Iris pigment epithelial cell (primary cell): ENCODE results near the gene NHP2.

Experiments used
- DNase-seq: peaks from one replicate; pipeline ENCODE4 v3.0.0-alpha.2; 2011; ENCODE audit warnings: low read depth

The NHP2 gene

GRCh38 chr5:178114325-178115135 is 39.2 kb downstream of the NHP2 start:
- DNase-seq = no peak

- DNase-seq = no peak
Observed at GRCh38 chr5:178113841-178114324, 39.8 kb downstream of the NHP2 start.

- peak; percentile 66 for DNase-seq
Observed at GRCh38 chr5:178113141-178113787, 40.4 kb downstream of the NHP2 start, which contains the start of gene N4BP3. Gene N4BP3 (plus strand): TSS chr5:178113532. CDS start chr5:178119584, 6,052 bp downstream.

- no peak for DNase-seq
Observed at GRCh38 chr5:178112545-178112944, 41.1 kb downstream of the NHP2 start.

GRCh38 chr5:178111925-178112324 is 41.8 kb downstream of the NHP2 start:
- peak; percentile 67 for DNase-seq

- no peak for DNase-seq
Observed at GRCh38 chr5:178110511-178110910, 43.2 kb downstream of the NHP2 start.

- DNase-seq = no peak
Observed at GRCh38 chr5:178108966-178109365, 44.7 kb downstream of the NHP2 start.

GRCh38 chr5:178108446-178108845 is 45.2 kb downstream of the NHP2 start:
- DNase-seq = no peak

GRCh38 chr5:178107756-178108310 is 45.9 kb downstream of the NHP2 start:
- DNase-seq = no peak

GRCh38 chr5:178106556-178107239 is 47.0 kb downstream of the NHP2 start:
- DNase-seq = no peak

- DNase-seq = no peak
Observed at GRCh38 chr5:178106086-178106485, 47.6 kb downstream of the NHP2 start.

GRCh38 chr5:178104492-178104891 is 49.2 kb downstream of the NHP2 start:
- DNase-seq = no peak

- no peak for DNase-seq
Observed at GRCh38 chr5:178103612-178104011, 50.1 kb downstream of the NHP2 start.
